Left cardiac atrium (tissue), 4 donors: ENCODE measurements around the gene CD200. TPM values are rescaled to one million over a fixed set of nuclear protein-coding genes. Genes with fewer than 3 reads are reported as not detected.
"Not testable (repeated sequence)": the region's sequence is repeated elsewhere in the genome, so short reads cannot be mapped to it uniquely, and the experiment has no call there.

Source experiments
- ATAC-seq, 2 donors: fragments of 200-7000 bp; cut with Tn5 transposase; one replicate each; pipeline ENCODE4 v1.9.1; 2020; ENCODE audit warnings: mild to moderate bottlenecking in 2 of 2, moderate library complexity in 2 of 2
- DNase-seq: peaks from one replicate; pipeline ENCODE4 v3.0.0-alpha.2; 2020
- intact Hi-C, 2 donors: fragments of 100-400 bp; cut with DNase I; formaldehyde crosslinking; loops; one replicate each; pipeline versions ENCODE4 v1.14.1 to v1.15.1; 2022 to 2023
- total RNA-seq, 2 donors: library from RNA; stranded (reverse); fragmentation: NEBNext Ultra II Directional; extraction: Animal tissue kit (Norgen Biotek cat#: 25700); gene quantifications; one replicate each; pipeline ENCODE4 v1.2.1, GENCODE V29; 2021
- donor health status: DM: no; HTN: yes; CAD: no.
- donor health status: DM: no; HTN: yes; CAD: no; lungs with severe emphysema.
- donor health status: DM: yes; HTN: yes; CAD: no.
- donor health status: Dilated cardiomyopathy.

The CD200 gene
- total RNA-seq, 2 donors from 2014 or later: 5.8 to 6.7 TPM

DNA sequence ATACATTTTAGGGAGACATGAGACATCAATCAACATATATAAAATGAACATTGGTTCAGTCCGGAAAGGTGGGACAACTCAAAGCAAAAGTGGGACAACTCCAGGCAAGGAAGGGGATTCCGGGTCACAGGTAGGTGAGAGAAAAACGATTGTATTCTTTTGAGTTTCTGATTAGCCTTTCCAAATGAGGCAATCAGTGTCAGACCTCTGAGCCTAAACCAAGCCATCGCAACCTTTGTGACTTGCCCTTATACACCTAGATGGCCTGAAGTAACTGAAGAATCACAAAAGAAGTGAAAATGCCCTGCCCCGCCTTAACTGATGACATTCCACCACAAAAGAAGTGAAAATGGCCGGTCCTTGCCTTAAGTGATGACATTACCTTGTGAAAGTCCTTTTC, 66.6 kb downstream of the CD200 start:
- ATAC-seq, DNase-seq, intact Hi-C loops: not testable (repeated sequence)

DNA sequence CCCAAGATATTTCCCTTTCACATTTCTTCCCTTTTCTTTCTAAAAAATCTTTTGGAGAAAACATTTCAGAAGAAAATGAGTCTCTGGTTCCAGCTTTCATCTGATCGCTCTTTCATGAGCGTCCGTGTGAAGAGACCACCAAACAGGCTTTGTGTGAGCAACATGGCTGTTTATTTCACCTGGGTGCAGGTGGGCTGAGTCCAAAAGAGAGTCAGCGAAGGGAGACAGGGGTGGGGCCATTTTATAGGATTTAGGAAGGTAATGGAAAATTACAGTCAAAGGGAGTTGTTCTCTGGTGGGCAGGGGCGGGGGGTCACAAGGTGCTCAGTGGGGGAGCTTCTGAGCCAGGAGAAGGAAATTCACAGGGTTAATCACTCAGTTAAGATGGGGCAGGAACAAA, 67.4 kb downstream of the CD200 start:
- intact Hi-C loops, ATAC-seq, DNase-seq: not testable (repeated sequence)

DNA sequence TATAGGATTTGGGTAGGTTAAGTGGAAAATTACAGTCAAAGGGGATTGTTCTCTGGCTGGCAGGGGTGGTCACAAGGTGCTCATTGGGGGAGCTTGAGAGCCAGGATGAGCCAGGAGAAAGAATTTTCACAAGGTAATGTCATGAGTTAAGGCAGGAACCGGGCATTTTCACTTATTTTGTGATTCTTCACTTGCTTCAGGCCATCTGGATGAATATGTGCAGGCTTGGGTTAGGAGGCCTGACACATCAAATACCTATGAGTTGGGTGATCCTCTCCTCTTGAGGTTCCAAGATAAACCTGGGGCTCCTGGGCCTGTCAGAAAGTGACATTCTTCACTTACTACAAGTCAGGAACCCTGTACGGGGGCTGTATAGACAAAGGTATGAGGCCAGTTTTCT, 68.7 kb downstream of the CD200 start:
- DNase-seq: no peak
- intact Hi-C loops: no loop called here

DNA sequence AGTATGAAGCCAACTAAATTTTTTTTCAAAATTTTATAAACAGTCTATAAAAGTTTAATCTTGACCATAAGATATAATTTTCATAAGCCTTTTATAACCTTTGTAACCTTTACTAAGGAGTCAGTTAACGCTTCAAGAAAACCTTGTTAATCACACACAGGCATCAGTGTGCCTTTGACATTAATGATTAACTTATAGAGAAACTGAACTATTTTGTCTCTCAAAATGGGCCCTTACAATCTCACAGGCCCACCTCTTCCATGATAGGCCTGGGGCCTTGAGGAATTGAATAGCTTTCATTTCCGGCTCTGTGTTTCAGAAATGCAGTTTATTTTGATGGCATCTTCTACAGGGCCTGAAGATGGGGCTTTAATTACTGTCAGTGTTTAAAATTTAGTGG, 70.1 kb downstream of the CD200 start:
- intact Hi-C loops: no loop called here
- DNase-seq (no peak), ATAC-seq (no peak)

More for the DNA sequence above, 68.7 kb downstream of the CD200 start:
- no peak for ATAC-seq

DNA sequence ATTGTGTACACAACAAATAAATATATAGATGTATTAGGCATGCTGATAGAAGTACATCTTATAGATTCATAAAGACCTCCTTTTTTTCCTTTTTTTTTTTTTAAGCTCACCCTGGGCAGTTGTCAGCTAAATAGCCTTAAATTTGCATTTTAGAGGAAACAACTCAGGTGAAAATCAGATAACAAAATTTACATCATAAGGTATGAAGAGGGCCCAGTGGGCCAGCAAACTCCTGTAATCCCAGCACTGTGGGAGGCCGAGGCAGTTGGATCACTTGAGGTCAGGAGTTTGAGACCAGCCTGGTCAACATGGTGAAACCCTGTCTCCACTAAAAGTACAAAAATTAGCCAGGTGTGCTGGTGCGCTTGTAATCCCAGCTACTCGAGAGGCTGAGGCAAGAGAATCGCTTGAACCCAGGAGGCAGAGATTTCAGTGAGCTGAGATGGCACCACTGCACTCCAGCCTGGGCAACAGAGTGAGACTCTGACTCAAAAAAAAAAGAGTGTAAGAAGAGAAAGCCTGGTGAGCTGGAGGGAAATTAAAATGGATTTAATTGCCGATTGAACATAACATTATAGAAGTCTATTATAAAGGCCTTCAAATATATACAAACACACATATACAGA, 72.1 kb downstream of the CD200 start:
- intact Hi-C loops, DNase-seq, ATAC-seq: not testable (repeated sequence)

DNA sequence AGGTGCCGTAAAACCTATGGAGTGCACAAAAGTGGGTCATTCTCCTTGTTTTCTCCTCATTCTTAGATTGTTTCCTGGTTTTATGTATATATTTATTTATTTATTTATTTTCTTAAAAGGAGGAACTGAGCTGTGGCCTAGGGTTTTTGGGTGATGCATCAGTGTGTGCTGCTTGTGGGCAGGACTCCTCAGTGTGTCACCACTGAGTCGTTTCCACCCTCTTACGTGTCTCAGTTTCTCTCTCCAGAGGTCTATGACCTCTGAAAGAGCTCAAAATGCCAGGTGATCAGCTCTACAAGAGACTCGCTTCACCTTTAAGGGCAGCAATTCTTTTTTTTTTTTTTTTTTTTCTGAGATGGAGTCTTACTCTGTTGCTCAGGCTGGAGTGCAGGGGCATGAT, 72.9 kb downstream of the CD200 start:
- DNase-seq (no peak), ATAC-seq (no peak)
- intact Hi-C loops: no loop called here

DNA sequence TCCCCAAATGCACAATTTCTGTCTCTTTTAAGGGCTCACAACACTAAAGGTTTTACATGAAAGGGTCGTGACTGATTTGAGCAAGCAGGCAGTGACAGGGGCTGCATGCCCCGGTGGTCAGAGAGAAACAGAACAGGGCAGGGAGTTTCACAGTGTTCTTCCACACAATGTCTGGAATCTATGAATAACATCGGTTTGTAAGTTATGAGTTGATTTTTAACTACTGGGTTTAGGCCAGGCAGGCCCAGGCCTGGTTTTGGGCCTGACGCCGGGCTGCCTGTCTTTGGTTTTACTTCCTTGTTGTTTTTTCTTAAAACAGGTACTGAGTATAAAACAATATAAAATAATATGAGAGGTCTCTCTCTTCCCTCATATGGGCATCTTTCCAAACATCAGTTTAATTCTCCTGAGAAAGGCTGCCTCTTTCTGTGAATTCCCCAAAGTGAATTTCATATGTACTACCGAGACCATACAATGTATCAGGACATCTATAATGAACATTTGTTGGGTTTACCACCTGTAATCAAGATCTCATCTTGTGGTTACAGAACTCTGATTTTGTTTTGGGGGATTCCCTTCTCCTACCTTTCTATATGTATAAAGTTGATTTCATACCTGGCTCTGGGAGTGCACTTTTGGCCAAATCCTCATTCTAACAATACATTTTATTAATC, 74.4 kb downstream of the CD200 start:
- intact Hi-C loops: no loop called here
- no peak for DNase-seq
- no peak for ATAC-seq

DNA sequence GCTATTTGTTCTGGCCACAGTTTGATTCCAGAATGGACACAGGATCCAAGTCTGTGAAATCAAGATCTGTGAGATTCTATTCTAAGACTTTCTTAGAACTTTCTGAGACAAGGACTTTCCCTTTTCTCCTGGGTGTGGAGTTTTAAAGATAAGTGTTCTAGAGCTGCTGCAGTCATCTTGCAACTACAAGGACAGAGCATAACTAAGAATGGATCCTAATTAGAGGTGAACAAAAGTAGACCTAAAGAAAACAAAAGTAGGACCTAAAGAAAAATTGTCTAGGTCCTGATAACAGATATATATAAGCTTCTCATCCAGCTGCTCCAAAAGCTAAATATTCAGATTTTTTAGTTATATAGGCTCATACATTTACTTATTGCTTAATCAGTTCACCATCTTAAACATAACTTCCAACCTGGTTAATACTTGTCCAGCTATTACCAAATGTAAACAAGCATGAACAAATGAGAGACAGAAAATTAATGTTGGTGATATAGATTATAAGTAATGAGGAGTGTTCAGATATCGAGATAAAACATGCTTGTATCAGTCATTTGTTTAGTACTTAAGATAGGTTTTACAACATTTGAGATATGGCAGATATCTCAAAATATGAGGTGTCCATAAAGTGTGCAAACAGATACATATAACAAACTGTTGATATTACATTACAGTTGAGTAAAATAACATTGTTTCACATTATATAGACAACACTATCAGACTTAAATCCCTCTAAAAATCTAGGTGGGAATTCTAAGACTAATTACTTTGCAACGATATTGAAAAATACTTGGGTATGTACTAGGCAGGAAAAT, 75.1 kb downstream of the CD200 start:
- intact Hi-C loops: no loop called here
- ATAC-seq (no peak), DNase-seq (no peak)

DNA sequence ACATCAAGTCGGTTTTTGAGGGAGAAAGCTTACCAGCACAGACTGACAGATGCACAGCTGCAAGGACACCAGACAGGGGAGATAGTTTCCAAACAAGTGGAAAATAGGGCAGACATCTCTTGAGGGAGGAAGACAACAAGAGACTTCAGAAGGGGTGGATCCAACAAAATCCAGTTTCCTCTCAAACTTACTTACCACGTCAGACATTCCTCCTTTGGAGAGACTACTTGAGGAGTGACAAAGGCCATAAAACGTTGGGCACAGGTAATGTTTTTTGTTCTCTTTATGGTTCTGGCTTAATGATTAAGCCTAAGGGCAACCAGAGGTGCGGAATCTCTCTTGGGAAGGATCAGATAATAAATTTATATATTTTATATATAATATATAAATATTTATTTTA, 76.1 kb downstream of the CD200 start:
- no peak for ATAC-seq
- intact Hi-C loops: no loop called here
- DNase-seq: no peak

DNA sequence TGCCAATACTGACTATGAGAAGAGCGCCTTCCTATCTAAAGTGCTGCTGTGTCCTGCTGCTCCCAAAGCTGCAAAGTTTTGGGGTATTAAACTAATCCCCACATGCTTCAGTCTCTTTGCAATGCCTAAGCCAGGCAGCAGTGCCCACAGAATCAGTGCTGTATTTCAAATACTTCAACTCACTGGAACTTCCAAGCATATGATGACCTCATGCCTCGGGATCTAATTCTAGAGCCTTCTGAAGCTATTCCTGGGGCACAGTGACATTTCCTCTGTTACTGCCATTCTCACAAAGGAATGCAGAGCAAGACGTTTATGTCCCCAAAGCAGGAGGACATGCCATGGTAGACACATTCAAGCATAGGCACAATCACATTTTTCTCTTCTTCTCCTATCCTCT, 78.5 kb downstream of the CD200 start:
- no peak for DNase-seq
- ATAC-seq: no peak
- intact Hi-C loops: no loop called here

Other genes with a start within 250 kb of the CD200 start
- 1 to 10 TPM in 1 of 2 donors, under 1 TPM in 1; 0.41 to 1.5 TPM for gene C3orf52, start 246.8 kb upstream of the CD200 start, total RNA-seq
- gene GCSAM, start 199.9 kb upstream of the CD200 start, total RNA-seq: under 1 TPM; 0.08 to 0.35 TPM
- 1 to 10 TPM in 1 of 2 donors, under 1 TPM in 1; 0.26 to 1.4 TPM for gene SLC9C1, start 38.9 kb upstream of the CD200 start, total RNA-seq
- under 1 TPM; 0.24 to 0.50 TPM for gene BTLA, start 166.3 kb downstream of the CD200 start, total RNA-seq
- 10 to 100 TPM; 40.5 to 52.7 TPM for gene ATG3, start 228.8 kb downstream of the CD200 start, total RNA-seq
- 10 to 100 TPM; 16.5 to 18.4 TPM for gene SLC35A5, start 228.9 kb downstream of the CD200 start, total RNA-seq